SK-N-SH (cell line): Measurements from ENCODE around the gene INTS1. TPM values are rescaled to one million over a fixed set of nuclear protein-coding genes. Genes with fewer than 3 reads are reported as not detected.
A peak's percentile ranks its signal among the peaks of the same experiment; 100 is the strongest.

Source experiments
- CTCF ChIA-PET: fragments of 300-600, 350-600 bp; formaldehyde crosslinking; extraction: SDS; loops from one replicate; lab custom pipeline; 2021; lab: Yijun Ruan, JAX
- POLR2A ChIA-PET: fragments of 350-600 bp; sonication (Branson Sonifier 250); formaldehyde crosslinking; extraction: SDS; loops from one replicate; lab custom pipeline; 2020; ENCODE audit warnings: antibody characterized with exemption, inconsistent platforms; lab: Yijun Ruan, JAX
- DNase-seq: peaks from one replicate; pipeline ENCODE4 v3.0.0; 2012
- H2AFZ ChIP-seq: fragments of 200-600 bp; sonication (generic); 2 replicates; pipeline ENCODE4 v1.8.1; 2016; ENCODE audit warnings: antibody characterized with exemption, mild to moderate bottlenecking, low read depth
- H3F3A ChIP-seq: fragments of 200-600 bp; sonication (generic); replicated peaks from 2 replicates; pipeline ENCODE3; 2016; ENCODE audit warnings: antibody characterized with exemption, mild to moderate bottlenecking; ENCODE audit not compliant: insufficient read depth
- H3K27ac ChIP-seq, 2 experiments: fragments of 200-500 bp in 1 of 2; fragments of 200-600 bp in 1 of 2; sonication (Bioruptor generic) in 1 of 2; sonication (generic), shearing (Covaris generic) in 1 of 2; 2 replicates each; pipeline versions ENCODE4 v1.5.1 to v1.6.1; 2014 to 2016; ENCODE audit warnings: low read depth in 2 of 2, inconsistent platforms in 1 of 2, low read length in 1 of 2, mild to moderate bottlenecking in 1 of 2, mixed read lengths in 1 of 2
- H3K27me3 ChIP-seq: fragments of 200-600 bp; sonication (generic), shearing (Covaris generic); 2 replicates; pipeline ENCODE4 v1.6.1; 2016; ENCODE audit warnings: mixed run types; ENCODE audit not compliant: insufficient read depth
- H3K36me3 ChIP-seq, 2 experiments: fragments of 200-500 bp in 1 of 2; fragments of 200-600 bp in 1 of 2; sonication (Bioruptor generic) in 1 of 2; sonication (generic) in 1 of 2; replicated peaks in 1 of 2; 2 replicates each; pipeline versions ENCODE3 to v1.5.1; 2014 to 2016; ENCODE audit warnings: low read length in 1 of 2, mild to moderate bottlenecking in 1 of 2; ENCODE audit not compliant: insufficient read depth in 2 of 2, control insufficient read depth in 1 of 2
- H3K4me1 ChIP-seq, 2 experiments: fragments of 200-500 bp in 1 of 2; fragments of 200-600 bp in 1 of 2; sonication (Bioruptor generic) in 1 of 2; sonication (generic), shearing (Covaris generic) in 1 of 2; 2 replicates each; pipeline versions ENCODE4 v1.5.1 to v1.6.1; 2014 to 2016; ENCODE audit warnings: low read depth in 1 of 2, low read length in 1 of 2, mixed run types in 1 of 2; ENCODE audit not compliant: insufficient read depth in 2 of 2, control insufficient read depth in 1 of 2
- H3K4me2 ChIP-seq: fragments of 200-600 bp; sonication (generic), shearing (Covaris generic); 2 replicates; pipeline ENCODE4 v1.6.1; 2017; ENCODE audit warnings: mixed run types
- H3K4me3 ChIP-seq, 2 experiments: fragments of 200-500 bp in 1 of 2; fragments of 200-600 bp in 1 of 2; sonication (Bioruptor generic) in 1 of 2; sonication (generic), shearing (Covaris generic) in 1 of 2; 2 replicates each; pipeline versions ENCODE4 v1.5.1 to v1.8.1; 2014 to 2016; ENCODE audit warnings: low read depth in 2 of 2, inconsistent platforms in 1 of 2, low read length in 1 of 2, mild to moderate bottlenecking in 1 of 2, mixed read lengths in 1 of 2, moderate library complexity in 1 of 2
- H3K79me2 ChIP-seq: fragments of 200-600 bp; sonication (generic); 2 replicates; pipeline ENCODE4 v1.8.1; 2017; ENCODE audit warnings: mild to moderate bottlenecking; ENCODE audit not compliant: insufficient read depth
- H3K9ac ChIP-seq: fragments of 200-600 bp; sonication (generic); 2 replicates; pipeline ENCODE4 v1.6.1; 2017; ENCODE audit warnings: mixed run types
- H3K9me2 ChIP-seq: fragments of 200-600 bp; sonication (generic); 2 replicates; pipeline ENCODE4 v1.6.1; 2017; ENCODE audit warnings: mixed run types
- H3K9me3 ChIP-seq: fragments of 200-600 bp; sonication (generic); 2 replicates; pipeline ENCODE4 v1.6.1; 2017; ENCODE audit warnings: mixed run types, mild to moderate bottlenecking, moderate library complexity
- H4K20me1 ChIP-seq: fragments of 200-600 bp; sonication (generic); 2 replicates; pipeline ENCODE4 v1.6.1; 2017; ENCODE audit warnings: mild to moderate bottlenecking, mixed run types; ENCODE audit not compliant: insufficient read depth
- CHD2 ChIP-seq: fragments of 150-350 bp; IDR thresholded peaks from 2 replicates; pipeline ENCODE4 v1.6.1; 2018; ENCODE audit warnings: low read length; ENCODE audit not compliant: partially characterized antibody
- FOXJ3 ChIP-seq: sonication (generic); formaldehyde crosslinking; IDR thresholded peaks from 2 replicates; pipeline ENCODE4 v1.5.1; 2020; ENCODE audit warnings: mild to moderate bottlenecking, missing genetic modification reagents
- FOXM1 ChIP-seq: IDR thresholded peaks from 2 replicates; pipeline ENCODE4 v1.4.0; 2012; ENCODE audit warnings: low read depth, mild to moderate bottlenecking
- GABPA ChIP-seq: IDR thresholded peaks from 2 replicates; pipeline ENCODE4 v1.4.0; 2012; ENCODE audit warnings: low read depth, mild to moderate bottlenecking
- JUND ChIP-seq: IDR thresholded peaks from 2 replicates; pipeline ENCODE4 v1.4.0; 2012
- MAX ChIP-seq: IDR thresholded peaks from 2 replicates; pipeline ENCODE4 v1.4.0; 2012; ENCODE audit warnings: low read depth
- MXI1 ChIP-seq: IDR thresholded peaks from 2 replicates; pipeline ENCODE4 v1.6.1; 2012; ENCODE audit warnings: mild to moderate bottlenecking, low read depth, low read length, improper control_type of control experiment
- NFIC ChIP-seq: IDR thresholded peaks from 2 replicates; pipeline ENCODE4 v1.4.0; 2012; ENCODE audit warnings: borderline replicate concordance
- RAD21 ChIP-seq: IDR thresholded peaks from 2 replicates; pipeline ENCODE4 v1.6.1; 2012; ENCODE audit warnings: mild to moderate bottlenecking, low read length
- RCOR1 ChIP-seq: fragments of 150-350 bp; IDR thresholded peaks from 2 replicates; pipeline ENCODE4 v1.6.1; 2017; ENCODE audit warnings: antibody characterized with exemption, low read length
- RFX5 ChIP-seq: IDR thresholded peaks from 2 replicates; pipeline ENCODE4 v1.6.1; 2012; ENCODE audit warnings: mild to moderate bottlenecking, improper control_type of control experiment, low read length
- SMC3 ChIP-seq: IDR thresholded peaks from 2 replicates; pipeline ENCODE4 v1.6.1; 2012; ENCODE audit warnings: low read depth, low read length, improper control_type of control experiment
- TCF12 ChIP-seq: IDR thresholded peaks from 2 replicates; pipeline ENCODE4 v1.4.0; 2012
- YY1 ChIP-seq: IDR thresholded peaks from 2 replicates; pipeline ENCODE4 v1.4.0; 2012; ENCODE audit warnings: low read depth, mild to moderate bottlenecking
- WGBS: methylation state at CpG from one replicate; pipeline ENCODE4 v1.1.6; 2017; ENCODE audit warnings: low lambda C conversion rate; 5-methylcytosine and 5-hydroxymethylcytosine counted together
- polyA plus RNA-seq, 3 experiments: library from polyadenylated mRNA; depleted of rRNA; stranded (reverse); fragments of >200 nt; gene quantifications; 2 replicates each; pipeline ENCODE4 v1.2.3, GENCODE V29; 2012
- TF ChIP-seq, protein P1 (sequence below): fragments of 200-600 bp; sonication (generic); IDR thresholded peaks from 2 replicates; pipeline ENCODE4 v1.6.1; 2017; ENCODE audit warnings: antibody characterized with exemption, mild to moderate bottlenecking, moderate library complexity
- TF ChIP-seq, protein P2 (sequence below): IDR thresholded peaks from 2 replicates; pipeline ENCODE4 v1.4.0; 2012; ENCODE audit warnings: low read depth, borderline replicate concordance

The INTS1 gene
- polyA plus RNA-seq, 1 of the 3 experiments (the other 2 are of a cell fraction): 48.1 TPM

DNA sequence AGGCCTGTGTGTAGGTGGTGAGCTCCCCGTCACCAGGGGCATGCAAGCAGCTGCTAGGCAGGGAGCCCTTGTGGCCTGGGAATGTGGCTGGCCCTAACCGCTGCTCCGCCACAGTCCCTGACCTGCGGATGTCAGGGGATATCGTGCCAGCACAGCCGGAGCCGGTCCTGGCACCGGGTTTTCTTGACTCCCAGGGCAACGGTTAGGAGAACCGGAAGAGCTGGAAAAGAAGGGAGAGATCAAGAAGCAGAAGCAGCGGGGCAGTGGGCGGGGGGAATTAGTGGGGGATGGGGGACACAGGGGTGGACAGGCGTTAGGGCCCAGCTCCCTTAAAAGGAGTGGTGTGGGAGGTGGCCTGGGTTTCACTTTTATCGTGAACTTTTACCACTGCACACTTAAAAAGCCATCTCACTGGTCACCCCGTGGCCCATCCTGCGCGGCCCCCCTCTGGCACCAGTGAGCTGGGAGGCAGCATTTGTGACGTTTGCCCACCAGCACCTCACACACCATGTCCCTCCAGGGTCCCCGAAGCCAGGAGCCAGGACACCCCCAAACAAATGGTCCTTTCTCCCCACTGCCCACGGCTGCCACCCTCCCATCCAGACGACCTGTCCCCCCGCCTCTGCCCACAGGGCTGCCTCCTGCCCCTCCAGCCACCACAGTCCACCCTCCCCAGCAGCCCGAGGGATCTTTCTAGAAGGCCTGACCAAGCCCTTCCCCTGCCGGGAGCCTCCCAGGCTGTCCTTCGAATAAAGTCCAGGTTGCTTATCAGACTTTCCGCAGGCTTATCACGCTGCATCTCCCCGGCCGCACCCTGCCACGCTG, 43.2 kb downstream of the INTS1 start (continued):
- TF ChIP-seq, protein P1, sequence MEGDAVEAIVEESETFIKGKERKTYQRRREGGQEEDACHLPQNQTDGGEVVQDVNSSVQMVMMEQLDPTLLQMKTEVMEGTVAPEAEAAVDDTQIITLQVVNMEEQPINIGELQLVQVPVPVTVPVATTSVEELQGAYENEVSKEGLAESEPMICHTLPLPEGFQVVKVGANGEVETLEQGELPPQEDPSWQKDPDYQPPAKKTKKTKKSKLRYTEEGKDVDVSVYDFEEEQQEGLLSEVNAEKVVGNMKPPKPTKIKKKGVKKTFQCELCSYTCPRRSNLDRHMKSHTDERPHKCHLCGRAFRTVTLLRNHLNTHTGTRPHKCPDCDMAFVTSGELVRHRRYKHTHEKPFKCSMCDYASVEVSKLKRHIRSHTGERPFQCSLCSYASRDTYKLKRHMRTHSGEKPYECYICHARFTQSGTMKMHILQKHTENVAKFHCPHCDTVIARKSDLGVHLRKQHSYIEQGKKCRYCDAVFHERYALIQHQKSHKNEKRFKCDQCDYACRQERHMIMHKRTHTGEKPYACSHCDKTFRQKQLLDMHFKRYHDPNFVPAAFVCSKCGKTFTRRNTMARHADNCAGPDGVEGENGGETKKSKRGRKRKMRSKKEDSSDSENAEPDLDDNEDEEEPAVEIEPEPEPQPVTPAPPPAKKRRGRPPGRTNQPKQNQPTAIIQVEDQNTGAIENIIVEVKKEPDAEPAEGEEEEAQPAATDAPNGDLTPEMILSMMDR: no peak
- TF ChIP-seq, protein P2, sequence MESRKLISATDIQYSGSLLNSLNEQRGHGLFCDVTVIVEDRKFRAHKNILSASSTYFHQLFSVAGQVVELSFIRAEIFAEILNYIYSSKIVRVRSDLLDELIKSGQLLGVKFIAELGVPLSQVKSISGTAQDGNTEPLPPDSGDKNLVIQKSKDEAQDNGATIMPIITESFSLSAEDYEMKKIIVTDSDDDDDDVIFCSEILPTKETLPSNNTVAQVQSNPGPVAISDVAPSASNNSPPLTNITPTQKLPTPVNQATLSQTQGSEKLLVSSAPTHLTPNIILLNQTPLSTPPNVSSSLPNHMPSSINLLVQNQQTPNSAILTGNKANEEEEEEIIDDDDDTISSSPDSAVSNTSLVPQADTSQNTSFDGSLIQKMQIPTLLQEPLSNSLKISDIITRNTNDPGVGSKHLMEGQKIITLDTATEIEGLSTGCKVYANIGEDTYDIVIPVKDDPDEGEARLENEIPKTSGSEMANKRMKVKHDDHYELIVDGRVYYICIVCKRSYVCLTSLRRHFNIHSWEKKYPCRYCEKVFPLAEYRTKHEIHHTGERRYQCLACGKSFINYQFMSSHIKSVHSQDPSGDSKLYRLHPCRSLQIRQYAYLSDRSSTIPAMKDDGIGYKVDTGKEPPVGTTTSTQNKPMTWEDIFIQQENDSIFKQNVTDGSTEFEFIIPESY: no peak
- TF ChIP-seq RAD21 (no peak), FOXJ3 (CRISPR knock-in tag) (no peak), TCF12 (no peak), YY1 (no peak), GABPA (no peak), JUND (peak; percentile 31; the same call in 1 of the 2 replicates), SMC3 (no peak), CHD2 (no peak), FOXM1 (no peak), NFIC (0 out of 2 replicates have a peak, but pooled peaks have one; percentile 7), RCOR1 (0 out of 2 replicates have a peak, but pooled peaks have one; percentile 13), MAX (no peak)

- Histone ChIP-seq H3K9ac (peak overlapping the region; percentile 31; the same call in 1 of the 2 replicates), H3K27me3 (no peaks in the 10 kb centered on the region), H3K9me2 (no peaks in the 10 kb centered on the region), H4K20me1 (peaks cover 33% of the 10 kb centered on the region), H3K4me1 (peaks cover 17 to 33% of the 10 kb centered on the region in 2 experiments; a peak in 3 of 4 replicates), H3K4me3 (peak overlapping the region; percentile 49 to 59), H3K27ac (peak overlapping the region; percentile 12 to 24; a peak in 3 of 4 replicates), H3K4me2 (peak overlapping the region; percentile 88), H3K79me2 (peaks cover 39% of the 10 kb centered on the region), H3K9me3 (no peaks in the 10 kb centered on the region), H2AFZ (peak overlapping the region; percentile 69), H3K36me3 (peaks cover 0 to 6% of the 10 kb centered on the region in 2 experiments), H3F3A (peaks cover 22% of the 10 kb centered on the region)
- TF ChIP-seq SMC3 (no peak), RFX5 (no peak), MXI1 (no peak), FOXM1 (no peak)
- TF ChIP-seq, protein P1: no peak
- WGBS: 32% methylated on average over 27 of the region's 30 CpGs
- ChIA-PET POLR2A (no interaction called here), CTCF (interaction anchor here (0.6 to 9.2 kb wide), 6 partner anchors 11 to 234 kb away, joined by 3 to 108 read pairs (median 6); no protein-coding TSS in a partner anchor)
- DNase-seq: no peak
Measured at GRCh38 chr7:1459920-1460820, 44.0 kb downstream of the INTS1 start.
